GM19240 (cell line): ENCODE measurements around the gene OR13C3.
"Not testable (repeated sequence)": the region's sequence is repeated elsewhere in the genome, so short reads cannot be mapped to it uniquely, and the experiment has no call there.

Experiments used
- DNase-seq: peaks from one replicate; pipeline ENCODE4 v3.0.0; 2011; ENCODE audit warnings: low spot score; ENCODE audit not compliant: insufficient read length

The OR13C3 gene

GRCh38 chr9:104536756-104537155, at the start of gene OR13C3:
TSS of gene OR13C3 (minus strand) at chr9:104536856. CDS start at chr9:104536723, 133 bp downstream.
- no peak for DNase-seq

GRCh38 chr9:104580562-104580961, 43.9 kb upstream of the OR13C3 start:
- no peak for DNase-seq

GRCh38 chr9:104577263-104577662, 40.6 kb upstream of the OR13C3 start:
- DNase-seq = no peak

- DNase-seq = no peak
These were observed 38.8 kb upstream of the OR13C3 start for GRCh38 chr9:104575456-104575855.

GRCh38 chr9:104572612-104573011, 36.0 kb upstream of the OR13C3 start:
- no peak for DNase-seq

- no peak for DNase-seq
These were observed 32.2 kb upstream of the OR13C3 start, which contains the start of gene OR13C8 for GRCh38 chr9:104568868-104569267. TSS of gene OR13C8 (plus strand) at chr9:104569168. CDS start at chr9:104569168, 0 bp downstream.

GRCh38 chr9:104564358-104564757, 27.7 kb upstream of the OR13C3 start:
- DNase-seq = no peak

GRCh38 chr9:104556830-104557634, 20.4 kb upstream of the OR13C3 start:
- DNase-seq = no peak

- DNase-seq = no peak
These were observed 18.9 kb upstream of the OR13C3 start for GRCh38 chr9:104555521-104555920.

GRCh38 chr9:104553261-104553660, 16.6 kb upstream of the OR13C3 start:
- no peak for DNase-seq

- no peak for DNase-seq
These were observed 8.0 kb upstream of the OR13C3 start for GRCh38 chr9:104544644-104545043.

GRCh38 chr9:104539275-104539674, 2.6 kb upstream of the OR13C3 start:
- no peak for DNase-seq

GRCh38 chr9:104527109-104527508, 9.5 kb downstream of the OR13C3 start, which contains the start of gene OR13C4:
TSS of gene OR13C4 (minus strand) at chr9:104527209. CDS start at chr9:104527209, 0 bp downstream.
- DNase-seq = no peak

GRCh38 chr9:104520241-104520640, 16.4 kb downstream of the OR13C3 start:
- not testable (repeated sequence) for DNase-seq

GRCh38 chr9:104514901-104515300, 21.8 kb downstream of the OR13C3 start:
- DNase-seq = no peak

GRCh38 chr9:104506565-104506964, 30.1 kb downstream of the OR13C3 start:
- no peak for DNase-seq

- no peak for DNase-seq
These were observed 32.7 kb downstream of the OR13C3 start, which contains the start of gene OR13F1 for GRCh38 chr9:104503963-104504362. TSS of gene OR13F1 (plus strand) at chr9:104504263. CDS start at chr9:104504263, 0 bp downstream.

- DNase-seq = no peak
These were observed 33.2 kb downstream of the OR13C3 start for GRCh38 chr9:104503440-104503839.

- DNase-seq = no peak
These were observed 41.8 kb downstream of the OR13C3 start for GRCh38 chr9:104494808-104495207.
